DOHH2 (cell line): ENCODE data around the gene DNMBP.

ENCODE experiments used
- CTCF ChIP-seq: fragments of 200-600 bp; sonication (generic); IDR thresholded peaks from one replicate; pipeline ENCODE4 v1.5.1; 2014; ENCODE audit warnings: antibody characterized with exemption, mild to moderate bottlenecking, low read depth, low read length; ENCODE audit not compliant: poor library complexity, severe bottlenecking
- EZH2phosphoT487 ChIP-seq: fragments of 200-600 bp; sonication (generic); IDR thresholded peaks from 2 replicates; pipeline ENCODE4 v1.6.1; 2017; ENCODE audit warnings: borderline replicate concordance, mild to moderate bottlenecking, antibody characterized with exemption, low read length, moderate library complexity, mixed read lengths

DNA sequence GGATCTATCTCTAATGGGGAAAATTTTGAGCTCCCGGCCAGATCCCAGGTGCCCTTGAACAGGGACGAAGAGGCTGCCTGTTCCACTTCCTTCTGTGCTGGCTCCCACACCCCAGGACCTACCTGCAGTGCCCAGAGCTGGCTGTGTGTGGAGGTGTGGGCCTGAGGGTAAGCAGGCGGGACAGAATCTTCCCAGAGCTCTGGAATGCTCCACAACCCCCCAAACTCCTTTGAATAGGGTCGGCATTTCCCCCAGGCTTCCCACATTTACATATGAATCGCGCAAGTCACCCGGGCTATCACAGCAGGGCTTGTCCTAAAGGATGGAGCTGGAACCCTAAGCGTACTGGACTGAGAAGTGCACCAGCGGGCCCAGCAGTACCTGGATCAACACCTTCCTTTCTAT, 95.9 kb downstream of the DNMBP start:
- TF ChIP-seq EZH2phosphoT487 (no peak), CTCF (no peak)
